Testis (tissue), 3 donors: ENCODE measurements around the gene EVPL. TPM values are rescaled to one million over a fixed set of nuclear protein-coding genes. Genes with fewer than 3 reads are reported as not detected.

Experiments used
- DNase-seq: peaks from one replicate; pipeline ENCODE4 v3.0.0-alpha.2; 2019
- H3K27ac ChIP-seq, 2 donors: fragments of 200-600 bp; sonication (generic); one replicate each; pipeline ENCODE4 v1.5.1; 2019
- H3K27me3 ChIP-seq: fragments of 200-600 bp; sonication (generic); one replicate; pipeline ENCODE4 v1.5.1; 2019
- H3K36me3 ChIP-seq: fragments of 200-600 bp; sonication (generic); one replicate; pipeline ENCODE4 v1.5.1; 2017; ENCODE audit warnings: low read depth; ENCODE audit errors: missing control alignments
- H3K4me1 ChIP-seq: fragments of 200-600 bp; sonication (generic); one replicate; pipeline ENCODE4 v1.5.1; 2019
- H3K4me3 ChIP-seq, 2 donors: fragments of 200-600 bp; sonication (generic); one replicate each; pipeline ENCODE4 v1.5.1; 2017 to 2019
- H3K9me3 ChIP-seq: fragments of 200-600 bp; sonication (generic); one replicate; pipeline ENCODE4 v1.5.1; 2017
- POLR2A ChIP-seq: fragments of 450-650 bp; IDR thresholded peaks from one replicate; pipeline ENCODE4 v1.6.1; 2017; ENCODE audit warnings: antibody characterized with exemption, mild to moderate bottlenecking, moderate library complexity
- WGBS, 2 donors: methylation state at CpG; one replicate each; pipeline ENCODE4 v1.1.5; 2018; 5-methylcytosine and 5-hydroxymethylcytosine counted together
- intact Hi-C: fragments of 100-400 bp; cut with DNase I; formaldehyde crosslinking; loops from one replicate; pipeline ENCODE4 v1.15.1; 2023; ENCODE audit warnings: low total_unique reads
- polyA plus RNA-seq: library from polyadenylated mRNA; stranded (reverse); fragments of 350-450 nt; fragmentation: Illumina TruSeq; extraction: RNeasy Lipid Tissue Mini Kit (QIAGEN cat#74804); gene quantifications from one replicate; pipeline ENCODE4 v1.2.3, GENCODE V29; 2014; ENCODE audit warnings: low read depth, low replicate concordance; ENCODE audit not compliant: insufficient read depth
- total RNA-seq, 2 donors: library from RNA; depleted of rRNA; stranded (reverse); fragments of >200 nt; gene quantifications; one replicate each; pipeline ENCODE4 v1.2.3, GENCODE V29; 2016
- TF ChIP-seq, protein P1 (sequence below), 3 experiments: fragments of 450-650 bp in 2 of 3; fragments of 200-600 bp in 1 of 3; sonication (generic) in 1 of 3; IDR thresholded peaks; one replicate each; pipeline ENCODE4 v1.5.1; 2016 to 2019; ENCODE audit warnings: antibody characterized with exemption in 3 of 3, mild to moderate bottlenecking in 2 of 3, moderate library complexity in 1 of 3

Gene EVPL
- total and polyA plus RNA-seq, 3 donors from 2014 or later = 1.2 to 3.5 (median 2.7) TPM

DNA sequence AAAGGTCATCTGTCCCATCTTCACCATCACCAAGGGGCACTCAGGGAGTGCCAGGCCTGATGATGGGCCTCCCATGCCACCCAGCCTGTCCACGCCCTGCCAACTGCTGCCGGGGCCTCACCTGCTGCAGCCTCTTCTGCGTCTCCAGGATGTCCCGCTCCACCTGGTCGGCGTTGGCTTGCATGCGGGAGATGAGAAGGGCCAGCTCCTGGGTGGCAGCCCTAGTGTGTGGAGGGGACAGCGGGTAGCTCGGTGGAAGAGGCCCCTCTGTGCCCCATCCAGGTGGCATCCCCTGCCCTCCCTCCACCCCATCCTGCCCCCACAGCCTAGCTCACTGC is 3.2 kb downstream of the EVPL start:
- Histone ChIP-seq H3K9me3 (no peaks in the 10 kb centered on the region), H3K36me3 (no peaks in the 10 kb centered on the region), H3K4me3 (no peak overlapping the region), H3K27me3 (no peaks in the 10 kb centered on the region), H3K4me1 (no peaks in the 10 kb centered on the region), H3K27ac (no peak overlapping the region)
- DNase-seq = no peak
- WGBS, 2 donors = 96 to 97% methylated on average over 6 to 9 of the region's 9 CpGs
- TF ChIP-seq POLR2A = no peak
- TF ChIP-seq, protein P1, sequence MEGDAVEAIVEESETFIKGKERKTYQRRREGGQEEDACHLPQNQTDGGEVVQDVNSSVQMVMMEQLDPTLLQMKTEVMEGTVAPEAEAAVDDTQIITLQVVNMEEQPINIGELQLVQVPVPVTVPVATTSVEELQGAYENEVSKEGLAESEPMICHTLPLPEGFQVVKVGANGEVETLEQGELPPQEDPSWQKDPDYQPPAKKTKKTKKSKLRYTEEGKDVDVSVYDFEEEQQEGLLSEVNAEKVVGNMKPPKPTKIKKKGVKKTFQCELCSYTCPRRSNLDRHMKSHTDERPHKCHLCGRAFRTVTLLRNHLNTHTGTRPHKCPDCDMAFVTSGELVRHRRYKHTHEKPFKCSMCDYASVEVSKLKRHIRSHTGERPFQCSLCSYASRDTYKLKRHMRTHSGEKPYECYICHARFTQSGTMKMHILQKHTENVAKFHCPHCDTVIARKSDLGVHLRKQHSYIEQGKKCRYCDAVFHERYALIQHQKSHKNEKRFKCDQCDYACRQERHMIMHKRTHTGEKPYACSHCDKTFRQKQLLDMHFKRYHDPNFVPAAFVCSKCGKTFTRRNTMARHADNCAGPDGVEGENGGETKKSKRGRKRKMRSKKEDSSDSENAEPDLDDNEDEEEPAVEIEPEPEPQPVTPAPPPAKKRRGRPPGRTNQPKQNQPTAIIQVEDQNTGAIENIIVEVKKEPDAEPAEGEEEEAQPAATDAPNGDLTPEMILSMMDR (IDR thresholded peaks at IDR 0.05) = no peak
- intact Hi-C loops = no loop called here

DNA sequence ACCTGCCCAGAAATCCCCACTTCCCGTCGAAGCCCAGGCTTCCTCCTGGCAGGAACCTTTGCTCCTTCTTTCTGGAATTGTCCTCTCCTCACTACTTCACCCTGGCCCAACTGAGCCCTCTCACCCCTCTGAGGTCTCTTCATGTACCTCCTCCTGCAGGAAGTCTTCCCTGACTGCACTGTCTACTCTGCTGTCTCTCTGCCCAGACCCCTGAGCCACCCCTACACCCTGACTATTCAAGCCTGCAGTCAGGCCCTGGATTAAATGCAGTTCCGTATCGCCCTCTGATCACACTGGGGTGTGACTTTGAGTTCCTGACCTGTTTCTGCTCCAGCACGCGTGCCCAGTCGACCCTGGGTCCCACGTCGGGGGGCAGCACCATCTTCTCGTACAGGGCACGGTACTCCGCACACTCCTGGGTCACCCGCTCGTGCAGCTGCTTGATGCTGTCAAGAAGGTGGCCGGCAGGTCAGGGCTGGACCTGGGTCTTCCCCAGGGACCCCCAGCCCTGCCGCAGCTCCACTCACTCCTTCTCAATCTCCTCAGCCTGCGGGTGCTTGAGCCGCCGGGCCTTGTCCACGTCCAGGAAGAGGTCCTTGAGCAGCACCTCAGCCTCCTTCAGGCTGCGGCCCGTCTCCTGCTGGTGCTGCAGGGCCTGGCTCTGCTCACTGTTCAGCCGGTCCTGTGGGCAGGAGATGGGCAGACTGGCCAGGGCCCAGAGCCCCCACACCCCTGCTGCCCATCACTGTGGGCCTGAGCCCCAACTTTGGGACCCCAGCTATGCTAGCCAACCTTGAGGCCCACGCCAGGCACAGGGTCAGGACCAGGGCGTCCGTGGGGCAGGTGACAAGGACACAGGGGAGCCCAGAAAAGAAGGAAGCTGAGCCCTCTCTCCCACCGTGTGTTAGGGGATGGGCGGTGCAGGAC is 3.9 kb downstream of the EVPL start:
- 87 to 90% methylated on average over 15 to 26 of the region's 28 CpGs for WGBS, 2 donors
- TF ChIP-seq, protein P1 (IDR thresholded peaks at IDR 0.05) = no peak
- no peak for TF ChIP-seq POLR2A
- H3K27me3 ChIP-seq = no peaks in the 10 kb centered on the region
- no peak overlapping the region for H3K4me3 ChIP-seq
- no peaks in the 10 kb centered on the region for H3K36me3 ChIP-seq
- no peak for DNase-seq
- H3K4me1 ChIP-seq = no peaks in the 10 kb centered on the region
- intact Hi-C loops = no loop called here
- H3K27ac ChIP-seq = no peak overlapping the region
- H3K9me3 ChIP-seq = no peaks in the 10 kb centered on the region

DNA sequence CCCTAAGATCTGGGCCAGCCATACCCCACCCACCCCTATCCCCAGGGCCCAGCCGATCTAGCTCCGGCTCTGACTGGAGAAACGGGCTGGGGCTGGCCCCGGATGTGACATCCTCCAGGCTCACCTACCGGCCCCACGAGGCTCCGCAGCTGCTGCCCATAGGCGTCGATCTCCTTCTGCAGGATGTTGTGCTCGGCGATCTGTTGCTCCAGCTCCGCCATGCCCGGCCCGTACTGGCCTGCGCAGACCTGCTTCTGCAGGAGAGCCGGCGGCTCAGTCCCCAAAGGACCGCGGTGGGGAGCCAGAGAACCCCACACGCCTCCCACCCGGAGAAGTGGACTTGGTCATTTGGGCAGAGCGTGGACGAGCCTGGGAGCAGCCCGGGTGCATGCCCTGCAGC is 4.8 kb downstream of the EVPL start:
- Histone ChIP-seq H3K27me3 (no peaks in the 10 kb centered on the region), H3K4me1 (no peaks in the 10 kb centered on the region), H3K9me3 (no peaks in the 10 kb centered on the region), H3K27ac (no peak overlapping the region), H3K4me3 (peak overlapping the region in 1 of 2 donors; percentile 27), H3K36me3 (no peaks in the 10 kb centered on the region)
- TF ChIP-seq POLR2A = no peak
- TF ChIP-seq, protein P1 (IDR thresholded peaks at IDR 0.05) = no peak
- 30 to 66% methylated on average over 16 to 17 of the region's 24 CpGs for WGBS, 2 donors
- no peak for DNase-seq
- intact Hi-C loops = no loop called here

DNA sequence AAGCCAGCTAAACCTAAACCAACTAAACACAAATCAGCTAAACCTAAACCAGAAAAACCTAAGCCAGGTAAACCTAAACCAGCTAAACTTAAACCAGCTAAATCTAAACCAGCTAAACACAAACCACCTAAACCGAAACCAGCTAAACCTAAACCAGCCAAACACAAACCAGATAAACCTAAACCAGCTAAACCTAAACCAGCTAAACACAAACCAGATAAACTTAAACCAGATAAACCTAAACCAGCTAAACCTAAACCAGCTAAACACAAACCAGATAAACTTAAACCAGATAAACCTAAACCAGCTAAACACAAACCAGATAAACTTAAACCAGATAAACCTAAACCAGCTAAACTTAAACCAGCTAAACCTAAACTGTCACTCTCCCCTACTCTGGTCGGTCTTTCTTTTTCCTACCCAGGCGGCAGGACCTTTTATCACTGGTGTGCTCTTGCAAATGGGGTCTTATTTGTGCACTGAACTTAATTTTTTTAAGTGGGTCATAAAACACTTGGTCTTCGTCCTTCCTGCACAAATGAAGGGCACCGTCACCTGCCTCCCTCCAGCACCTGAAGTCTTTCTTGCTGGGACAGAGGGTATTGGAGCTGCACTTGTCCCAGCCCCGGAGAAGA is 7.2 kb downstream of the EVPL start:
- DNase-seq = no peak
- 93 to 94% methylated on average over 6 of the region's 6 CpGs for WGBS, 2 donors
- Histone ChIP-seq H3K4me1 (no peaks in the 10 kb centered on the region), H3K36me3 (no peaks in the 10 kb centered on the region), H3K9me3 (no peaks in the 10 kb centered on the region), H3K27ac (no peak overlapping the region), H3K27me3 (no peaks in the 10 kb centered on the region), H3K4me3 (no peak overlapping the region)
- intact Hi-C loops = no loop called here
- TF ChIP-seq POLR2A = no peak
- TF ChIP-seq, protein P1 (IDR thresholded peaks at IDR 0.05) = no peak
